ENCODE measurements around the gene MED16. TPM values are rescaled to one million over a fixed set of nuclear protein-coding genes. Genes with fewer than 3 reads are reported as not detected.

The MED16 gene
- total and polyA plus RNA-seq, 2 of the 13 experiments (the other 11 are each of a cell fraction or from before 2014, with no cell fraction given) = 13.3 to 14.8 TPM

DNA sequence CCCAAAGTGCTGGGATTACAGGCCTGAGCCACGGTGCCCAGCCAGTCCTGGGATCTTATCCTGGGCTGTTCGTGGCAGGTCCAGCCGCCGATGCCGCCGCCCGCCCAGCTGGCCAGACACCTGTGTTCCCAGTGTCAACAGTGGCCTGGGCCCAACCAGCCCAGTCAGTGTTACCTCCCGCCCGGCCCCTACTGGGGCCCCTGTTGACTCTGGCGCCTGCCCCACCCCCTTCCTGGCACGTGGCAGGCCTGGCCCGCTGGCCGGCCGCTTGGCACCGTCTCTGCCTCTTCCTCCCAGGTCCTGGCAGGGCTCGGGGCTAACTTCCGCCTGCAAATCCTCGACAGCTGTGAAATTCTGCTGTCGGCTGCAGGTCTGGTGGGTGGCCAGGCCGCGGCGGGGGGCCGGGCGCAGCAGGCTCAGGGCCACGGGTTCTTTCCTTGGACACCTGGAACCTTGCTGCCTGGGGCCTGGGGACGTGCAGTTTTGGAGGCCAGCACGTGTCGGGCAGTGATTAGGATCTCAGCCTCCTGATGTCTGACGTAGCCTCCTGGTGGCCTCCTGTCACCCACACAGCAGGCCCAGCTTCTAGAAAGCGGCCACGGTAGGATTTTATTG is 42.0 kb upstream of the MED16 start (continued):
- TF ChIP-seq ZNF674 (CRISPR knock-in tag; IDR thresholded peaks at IDR 0.05; ENCODE audit: low read depth) (no peak), ZNF205 (CRISPR knock-in tag; IDR thresholded peaks at IDR 0.05) (peak; percentile 80), BRF2 (CRISPR knock-in tag; IDR thresholded peaks at IDR 0.05) (0 out of 2 replicates have a peak, but pooled peaks have one; percentile 67), KDM5A (IDR thresholded peaks at IDR 0.05; ENCODE audit: borderline replicate concordance, low read length) (no peak), ZNF280B (CRISPR knock-in tag; IDR thresholded peaks at IDR 0.05; ENCODE audit: borderline replicate concordance) (no peak), MEIS1 (CRISPR knock-in tag; IDR thresholded peaks at IDR 0.05; ENCODE audit: borderline replicate concordance) (peak; percentile 74), AGO2 (optimal IDR thresholded peaks at IDR 0.05; ENCODE audit: low read depth, low read length) (peak; percentile 49), REXO4 (CRISPR knock-in tag; IDR thresholded peaks at IDR 0.05; ENCODE audit: borderline replicate concordance) (peak; percentile 82; the same call in 1 of the 2 replicates), ATF1 (CRISPR knock-in tag; IDR thresholded peaks at IDR 0.05) (no peak), KLF9 (CRISPR knock-in tag; IDR thresholded peaks at IDR 0.05; ENCODE audit: low read depth) (peak; percentile 95), ZNF501 (CRISPR knock-in tag; IDR thresholded peaks at IDR 0.05) (peak; percentile 96), HES4 (CRISPR knock-in tag; IDR thresholded peaks at IDR 0.05; ENCODE audit: borderline replicate concordance) (peak; percentile 61), CENPX (CRISPR knock-in tag; IDR thresholded peaks at IDR 0.05) (no peak), ZNF331 (CRISPR knock-in tag; IDR thresholded peaks at IDR 0.05) (peak; percentile 92), ZSCAN30 (CRISPR knock-in tag; IDR thresholded peaks at IDR 0.05) (0 out of 2 replicates have a peak, but pooled peaks have one; percentile 58), STAT6 (CRISPR knock-in tag; IDR thresholded peaks at IDR 0.05; ENCODE audit: borderline replicate concordance) (peak; percentile 72; the same call in 1 of the 2 replicates), ZNF772 (CRISPR knock-in tag; IDR thresholded peaks at IDR 0.05) (no peak; the same call in 1 of the 2 replicates), GLI4 (CRISPR knock-in tag; IDR thresholded peaks at IDR 0.05; ENCODE audit: borderline replicate concordance) (no peak), ZNF761 (CRISPR knock-in tag; conservative IDR thresholded peaks at IDR 0.05) (no peak), ZNF720 (CRISPR knock-in tag; IDR thresholded peaks at IDR 0.05) (no peak), PITX1 (CRISPR knock-in tag; IDR thresholded peaks at IDR 0.05) (peak; percentile 82; the same call in 1 of the 2 replicates), ZNF724P (CRISPR knock-in tag; IDR thresholded peaks at IDR 0.05; ENCODE audit: borderline replicate concordance) (peak; percentile 80; the same call in 1 of the 2 replicates), ZSCAN25 (CRISPR knock-in tag; IDR thresholded peaks at IDR 0.05) (peak; percentile 81), CBX2 (IDR thresholded peaks at IDR 0.05; ENCODE audit: low read depth, low read length) (no peak), CBX2 (CRISPR knock-in tag; IDR thresholded peaks at IDR 0.05; ENCODE audit: low read depth) (no peak), TCF7 (IDR thresholded peaks at IDR 0.05; ENCODE audit: low read depth) (peak; percentile 22; the same call in 1 of the 2 replicates), CREM (IDR thresholded peaks at IDR 0.05) (peak; percentile 41), CREM (CRISPR knock-in tag; IDR thresholded peaks at IDR 0.05) (no peak)
